Suppressor macrophage treated with lipopolysaccharide for 1 hour (primary cell): ENCODE measurements around the gene ITPR3.
A peak's percentile ranks its signal among the peaks of the same experiment; 100 is the strongest.

Source experiments
- DNase-seq, 3 donors: peaks; one replicate each; pipeline ENCODE4 v3.0.0-alpha.2; 2020 to 2022

Gene ITPR3

GRCh38 chr6:33740204-33740608, 119.1 kb downstream of the ITPR3 start:
- DNase-seq: peak in 2 of 3 donors; percentile 15 to 40

DNA sequence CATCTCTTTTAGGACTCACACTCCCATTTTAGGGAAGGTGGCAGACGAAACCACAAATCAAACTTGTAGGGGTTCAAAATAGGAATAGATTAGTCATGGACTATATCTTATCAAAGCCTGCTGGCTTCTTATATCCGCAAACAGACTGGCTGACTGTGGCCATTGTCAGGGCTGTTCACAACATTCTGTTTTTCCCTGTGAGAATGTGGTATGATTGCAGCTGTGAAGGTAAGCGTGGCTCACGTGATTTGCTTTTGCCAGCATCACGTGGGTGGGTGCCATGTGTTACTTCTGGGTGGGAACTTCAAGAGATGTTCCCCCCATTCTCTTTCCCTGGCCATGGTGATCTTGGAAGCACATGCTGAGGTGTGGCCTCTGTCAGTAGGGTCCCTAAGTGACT, 119.7 kb downstream of the ITPR3 start:
- no peak for DNase-seq

DNA sequence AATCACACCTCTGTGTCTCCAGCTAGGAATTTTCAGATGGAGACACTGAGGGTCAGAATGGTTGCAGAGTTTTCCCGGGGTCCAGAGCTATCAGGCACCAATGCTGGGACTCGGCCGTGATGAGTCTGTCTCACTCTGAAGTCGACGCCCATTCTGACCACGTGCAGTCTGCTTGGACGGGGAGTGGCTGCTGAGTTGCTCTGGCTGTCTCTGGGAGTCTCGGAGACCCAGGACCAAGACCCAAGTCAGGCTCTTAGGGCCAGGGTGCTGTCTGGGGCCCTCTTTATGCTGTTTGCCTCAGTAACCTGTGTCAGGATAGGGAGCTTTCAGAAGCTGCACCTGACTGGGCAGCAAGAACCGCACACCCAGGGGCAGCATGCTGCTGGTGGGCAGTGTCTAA, 121.0 kb downstream of the ITPR3 start:
- no peak for DNase-seq

GRCh38 chr6:33742837-33743236, 121.7 kb downstream of the ITPR3 start:
- no peak for DNase-seq

GRCh38 chr6:33744001-33744848, 123.1 kb downstream of the ITPR3 start:
- DNase-seq: peak; percentile 72 to 85 (median 84)

DNA sequence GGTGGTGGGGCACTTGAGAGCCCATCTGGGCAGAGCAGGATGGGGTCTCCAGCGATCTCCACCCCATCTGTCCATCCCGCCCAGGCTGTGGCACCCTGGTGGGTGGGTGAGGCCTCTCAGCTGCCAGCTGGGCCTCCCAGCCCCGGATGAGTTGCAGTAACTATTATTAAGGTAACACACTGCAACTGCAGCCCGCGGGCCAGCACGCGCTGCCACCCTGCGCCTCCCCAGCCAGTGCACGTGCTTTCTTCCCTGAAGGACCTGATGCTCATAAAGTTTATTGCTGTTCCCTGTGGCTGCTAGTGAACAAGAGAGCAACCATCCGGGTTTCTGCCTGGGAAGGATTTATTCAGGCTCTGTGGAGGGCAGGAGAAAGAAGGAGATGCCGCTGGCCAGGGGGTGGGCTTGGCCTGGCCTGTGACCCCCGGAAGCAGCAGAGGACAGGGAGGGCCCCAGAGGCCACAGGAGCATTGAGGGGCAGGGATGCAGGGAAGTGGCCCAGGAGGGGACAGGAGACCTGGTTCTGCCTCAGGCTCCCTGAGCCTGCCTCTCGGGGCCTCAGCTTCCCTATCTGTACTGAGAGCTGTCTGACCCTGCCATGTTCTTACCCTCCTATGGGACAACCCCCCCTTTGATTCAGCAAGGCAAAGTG, 123.9 kb downstream of the ITPR3 start:
- DNase-seq: no peak

- no peak for DNase-seq
Observed at GRCh38 chr6:33745548-33745947, 124.4 kb downstream of the ITPR3 start.
